ENCODE data around the gene GLIS2. TPM values are rescaled to one million over a fixed set of nuclear protein-coding genes. Genes with fewer than 3 reads are reported as not detected.
A peak's percentile ranks its signal among the peaks of the same experiment; 100 is the strongest.

GLIS2 gene
- total and polyA plus RNA-seq, 12 donors, result 6.9 to 16.9 (median 13.9) TPM

GRCh38 chr16:4306470-4307214 lies 9.2 kb upstream of the GLIS2 start:
- no peak for ATAC-seq
- Histone ChIP-seq H3K36me3 (peaks cover 0 to 3% (median 0%) of the 10 kb centered on the region in 9 donors), H3K4me1 (peaks cover 2 to 30% (median 19%) of the 10 kb centered on the region in 9 donors), H3K27me3 (no peaks in the 10 kb centered on the region), H3K27ac (peak overlapping the region; percentile 29 to 94 (median 87)), H3K9me3 (no peaks in the 10 kb centered on the region), H3K4me3 (peak overlapping the region; percentile 25 to 66 (median 54))
- TF ChIP-seq CTCF (IDR thresholded peaks at IDR 0.05), result no peak
- intact Hi-C loops (cut with DNase I), result loop anchor here in 2 of 10 donors (2.0 kb wide), 1 partner anchor 22 kb away; no protein-coding TSS in a partner anchor
- no peak for DNase-seq
- WGBS, 2 donors, result 56 to 70% methylated on average over 16 of the region's 16 CpGs

GRCh38 chr16:4307215-4308037 lies 8.4 kb upstream of the GLIS2 start:
- peak; percentile 92 to 96 for DNase-seq
- peak overlapping the region; percentile 29 to 94 (median 87) for H3K27ac ChIP-seq
- H3K27me3 ChIP-seq, result no peaks in the 10 kb centered on the region
- intact Hi-C loops (cut with DNase I), result loop anchor here in 2 of 10 donors (2.0 kb wide), 1 partner anchor 21 kb away; no protein-coding TSS in a partner anchor
- WGBS, 2 donors, result 3 to 4% methylated on average over 53 to 67 of the region's 68 CpGs
- peak in 4 of 9 donors; percentile 6 to 35 (median 17) for TF ChIP-seq CTCF (IDR thresholded peaks at IDR 0.05)
- H3K4me3 ChIP-seq, result peak overlapping the region; percentile 25 to 66 (median 54)
- peak; percentile 91 to 97 (median 95) for ATAC-seq
- peaks cover 2 to 30% (median 19%) of the 10 kb centered on the region in 9 donors for H3K4me1 ChIP-seq
- H3K9me3 ChIP-seq, result no peaks in the 10 kb centered on the region
- H3K36me3 ChIP-seq, result no peaks in the 10 kb centered on the region

GRCh38 chr16:4309102-4309832 lies 6.6 kb upstream of the GLIS2 start:
- H3K27ac ChIP-seq, result peak overlapping the region in 6 of 10 donors; percentile 39 to 82 (median 66)
- no peak overlapping the region for H3K4me3 ChIP-seq
- 86 to 93% methylated on average over 14 of the region's 14 CpGs for WGBS, 2 donors
- ATAC-seq, result no peak
- H3K9me3 ChIP-seq, result no peaks in the 10 kb centered on the region
- DNase-seq, result no peak
- intact Hi-C loops (cut with DNase I), result no loop called here
- no peaks in the 10 kb centered on the region for H3K36me3 ChIP-seq
- H3K27me3 ChIP-seq, result peaks cover 0 to 13% (median 0%) of the 10 kb centered on the region in 7 donors
- TF ChIP-seq CTCF (IDR thresholded peaks at IDR 0.05), result no peak
- H3K4me1 ChIP-seq, result peaks cover 2 to 38% (median 28%) of the 10 kb centered on the region in 9 donors

All from heart right ventricle (tissue), 16 donors.